ENCODE measurements around the gene C11orf98. TPM values are rescaled to one million over a fixed set of nuclear protein-coding genes. Genes with fewer than 3 reads are reported as not detected.
A peak's percentile ranks its signal among the peaks of the same experiment; 100 is the strongest.

Gene C11orf98
- total and polyA plus RNA-seq, 2 of the 13 experiments (the other 11 are each of a cell fraction or from before 2014, with no cell fraction given): 30.4 to 91.8 TPM

DNA sequence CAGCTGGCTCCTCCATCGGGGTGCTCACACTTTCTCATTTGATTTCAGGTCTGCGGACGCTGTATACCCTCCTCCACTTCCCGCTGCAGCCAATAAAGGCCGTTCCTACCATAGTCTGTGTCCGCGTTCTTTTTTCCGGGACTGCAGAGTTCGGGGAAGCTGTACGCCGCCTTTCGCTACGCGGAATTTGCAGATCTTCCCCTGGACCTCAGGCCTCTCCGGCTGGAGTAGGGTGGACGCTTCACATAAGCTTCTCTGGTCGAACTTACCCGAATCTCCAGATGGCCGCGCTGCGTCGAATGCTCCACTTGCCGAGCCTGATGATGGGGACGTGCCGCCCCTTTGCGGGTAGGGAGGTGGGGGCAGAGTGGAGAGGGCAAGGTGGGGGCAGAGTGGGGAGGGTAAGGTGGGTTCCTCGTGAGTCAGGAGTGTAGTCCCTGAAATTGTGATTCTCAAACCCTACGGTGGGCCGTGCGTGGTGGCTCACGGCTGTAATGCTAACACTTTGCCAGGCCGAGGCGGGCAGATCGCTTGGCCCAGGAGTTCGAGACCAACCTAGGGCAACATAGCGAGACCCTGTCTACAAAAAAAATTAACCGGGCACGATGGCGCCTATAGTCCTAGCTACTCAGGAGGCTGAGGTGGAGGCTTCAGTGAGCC lies 719 bp upstream of the C11orf98 start (continued):
- no peak for TF ChIP-seq RFXANK (CRISPR knock-in tag; IDR thresholded peaks at IDR 0.05)
- 0 out of 2 replicates have a peak, but pooled peaks have one; percentile 80 for TF ChIP-seq ZNF34 (CRISPR knock-in tag; IDR thresholded peaks at IDR 0.05; ENCODE audit: borderline replicate concordance)
- no peak for TF ChIP-seq AHR (CRISPR knock-in tag; IDR thresholded peaks at IDR 0.05)
- TF ChIP-seq, protein P1, sequence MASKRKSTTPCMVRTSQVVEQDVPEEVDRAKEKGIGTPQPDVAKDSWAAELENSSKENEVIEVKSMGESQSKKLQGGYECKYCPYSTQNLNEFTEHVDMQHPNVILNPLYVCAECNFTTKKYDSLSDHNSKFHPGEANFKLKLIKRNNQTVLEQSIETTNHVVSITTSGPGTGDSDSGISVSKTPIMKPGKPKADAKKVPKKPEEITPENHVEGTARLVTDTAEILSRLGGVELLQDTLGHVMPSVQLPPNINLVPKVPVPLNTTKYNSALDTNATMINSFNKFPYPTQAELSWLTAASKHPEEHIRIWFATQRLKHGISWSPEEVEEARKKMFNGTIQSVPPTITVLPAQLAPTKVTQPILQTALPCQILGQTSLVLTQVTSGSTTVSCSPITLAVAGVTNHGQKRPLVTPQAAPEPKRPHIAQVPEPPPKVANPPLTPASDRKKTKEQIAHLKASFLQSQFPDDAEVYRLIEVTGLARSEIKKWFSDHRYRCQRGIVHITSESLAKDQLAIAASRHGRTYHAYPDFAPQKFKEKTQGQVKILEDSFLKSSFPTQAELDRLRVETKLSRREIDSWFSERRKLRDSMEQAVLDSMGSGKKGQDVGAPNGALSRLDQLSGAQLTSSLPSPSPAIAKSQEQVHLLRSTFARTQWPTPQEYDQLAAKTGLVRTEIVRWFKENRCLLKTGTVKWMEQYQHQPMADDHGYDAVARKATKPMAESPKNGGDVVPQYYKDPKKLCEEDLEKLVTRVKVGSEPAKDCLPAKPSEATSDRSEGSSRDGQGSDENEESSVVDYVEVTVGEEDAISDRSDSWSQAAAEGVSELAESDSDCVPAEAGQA (IDR thresholded peaks at IDR 0.05; ENCODE audit: low read depth): no peak
- TF ChIP-seq, protein P1 (CRISPR knock-in tag; IDR thresholded peaks at IDR 0.05; ENCODE audit: borderline replicate concordance): no peak
- TF ChIP-seq, protein P2, sequence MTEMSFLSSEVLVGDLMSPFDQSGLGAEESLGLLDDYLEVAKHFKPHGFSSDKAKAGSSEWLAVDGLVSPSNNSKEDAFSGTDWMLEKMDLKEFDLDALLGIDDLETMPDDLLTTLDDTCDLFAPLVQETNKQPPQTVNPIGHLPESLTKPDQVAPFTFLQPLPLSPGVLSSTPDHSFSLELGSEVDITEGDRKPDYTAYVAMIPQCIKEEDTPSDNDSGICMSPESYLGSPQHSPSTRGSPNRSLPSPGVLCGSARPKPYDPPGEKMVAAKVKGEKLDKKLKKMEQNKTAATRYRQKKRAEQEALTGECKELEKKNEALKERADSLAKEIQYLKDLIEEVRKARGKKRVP (CRISPR knock-in tag; IDR thresholded peaks at IDR 0.05): no peak
- TF ChIP-seq, protein P3, sequence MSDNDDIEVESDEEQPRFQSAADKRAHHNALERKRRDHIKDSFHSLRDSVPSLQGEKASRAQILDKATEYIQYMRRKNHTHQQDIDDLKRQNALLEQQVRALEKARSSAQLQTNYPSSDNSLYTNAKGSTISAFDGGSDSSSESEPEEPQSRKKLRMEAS (IDR thresholded peaks at IDR 0.05): peak; percentile 45; the same call in 1 of the 2 replicates
- TF ChIP-seq ZNF138 (CRISPR knock-in tag; IDR thresholded peaks at IDR 0.05; ENCODE audit: low read depth): peak; percentile 56; the same call in 1 of the 2 replicates
- peak; percentile 35; the same call in 1 of the 2 replicates for TF ChIP-seq MEIS1 (CRISPR knock-in tag; IDR thresholded peaks at IDR 0.05; ENCODE audit: borderline replicate concordance)
- TF ChIP-seq, protein P4, sequence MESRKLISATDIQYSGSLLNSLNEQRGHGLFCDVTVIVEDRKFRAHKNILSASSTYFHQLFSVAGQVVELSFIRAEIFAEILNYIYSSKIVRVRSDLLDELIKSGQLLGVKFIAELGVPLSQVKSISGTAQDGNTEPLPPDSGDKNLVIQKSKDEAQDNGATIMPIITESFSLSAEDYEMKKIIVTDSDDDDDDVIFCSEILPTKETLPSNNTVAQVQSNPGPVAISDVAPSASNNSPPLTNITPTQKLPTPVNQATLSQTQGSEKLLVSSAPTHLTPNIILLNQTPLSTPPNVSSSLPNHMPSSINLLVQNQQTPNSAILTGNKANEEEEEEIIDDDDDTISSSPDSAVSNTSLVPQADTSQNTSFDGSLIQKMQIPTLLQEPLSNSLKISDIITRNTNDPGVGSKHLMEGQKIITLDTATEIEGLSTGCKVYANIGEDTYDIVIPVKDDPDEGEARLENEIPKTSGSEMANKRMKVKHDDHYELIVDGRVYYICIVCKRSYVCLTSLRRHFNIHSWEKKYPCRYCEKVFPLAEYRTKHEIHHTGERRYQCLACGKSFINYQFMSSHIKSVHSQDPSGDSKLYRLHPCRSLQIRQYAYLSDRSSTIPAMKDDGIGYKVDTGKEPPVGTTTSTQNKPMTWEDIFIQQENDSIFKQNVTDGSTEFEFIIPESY (CRISPR knock-in tag; IDR thresholded peaks at IDR 0.05): no peak
- 0 out of 2 replicates have a peak, but pooled peaks have one; percentile 39 for TF ChIP-seq RBAK (CRISPR knock-in tag; IDR thresholded peaks at IDR 0.05)
- TF ChIP-seq, protein P5, sequence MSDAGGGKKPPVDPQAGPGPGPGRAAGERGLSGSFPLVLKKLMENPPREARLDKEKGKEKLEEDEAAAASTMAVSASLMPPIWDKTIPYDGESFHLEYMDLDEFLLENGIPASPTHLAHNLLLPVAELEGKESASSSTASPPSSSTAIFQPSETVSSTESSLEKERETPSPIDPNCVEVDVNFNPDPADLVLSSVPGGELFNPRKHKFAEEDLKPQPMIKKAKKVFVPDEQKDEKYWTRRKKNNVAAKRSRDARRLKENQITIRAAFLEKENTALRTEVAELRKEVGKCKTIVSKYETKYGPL (CRISPR knock-in tag; IDR thresholded peaks at IDR 0.05): no peak
- TF ChIP-seq, protein P6, sequence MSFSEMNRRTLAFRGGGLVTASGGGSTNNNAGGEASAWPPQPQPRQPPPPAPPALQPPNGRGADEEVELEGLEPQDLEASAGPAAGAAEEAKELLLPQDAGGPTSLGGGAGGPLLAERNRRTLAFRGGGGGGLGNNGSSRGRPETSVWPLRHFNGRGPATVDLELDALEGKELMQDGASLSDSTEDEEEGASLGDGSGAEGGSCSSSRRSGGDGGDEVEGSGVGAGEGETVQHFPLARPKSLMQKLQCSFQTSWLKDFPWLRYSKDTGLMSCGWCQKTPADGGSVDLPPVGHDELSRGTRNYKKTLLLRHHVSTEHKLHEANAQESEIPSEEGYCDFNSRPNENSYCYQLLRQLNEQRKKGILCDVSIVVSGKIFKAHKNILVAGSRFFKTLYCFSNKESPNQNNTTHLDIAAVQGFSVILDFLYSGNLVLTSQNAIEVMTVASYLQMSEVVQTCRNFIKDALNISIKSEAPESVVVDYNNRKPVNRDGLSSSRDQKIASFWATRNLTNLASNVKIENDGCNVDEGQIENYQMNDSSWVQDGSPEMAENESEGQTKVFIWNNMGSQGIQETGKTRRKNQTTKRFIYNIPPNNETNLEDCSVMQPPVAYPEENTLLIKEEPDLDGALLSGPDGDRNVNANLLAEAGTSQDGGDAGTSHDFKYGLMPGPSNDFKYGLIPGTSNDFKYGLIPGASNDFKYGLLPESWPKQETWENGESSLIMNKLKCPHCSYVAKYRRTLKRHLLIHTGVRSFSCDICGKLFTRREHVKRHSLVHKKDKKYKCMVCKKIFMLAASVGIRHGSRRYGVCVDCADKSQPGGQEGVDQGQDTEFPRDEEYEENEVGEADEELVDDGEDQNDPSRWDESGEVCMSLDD (CRISPR knock-in tag; IDR thresholded peaks at IDR 0.05; ENCODE audit: borderline replicate concordance): no peak
- 0 out of 2 replicates have a peak, but pooled peaks have one; percentile 21 for TF ChIP-seq SIX1 (CRISPR knock-in tag; IDR thresholded peaks at IDR 0.05; ENCODE audit: borderline replicate concordance)
- TF ChIP-seq ELF3 (CRISPR knock-in tag; IDR thresholded peaks at IDR 0.05): no peak
- 0 out of 2 replicates have a peak, but pooled peaks have one; percentile 1 for TF ChIP-seq ZNF616 (CRISPR knock-in tag; IDR thresholded peaks at IDR 0.05; ENCODE audit: low read depth)

All from HepG2 (cell line).